Prostate gland (tissue), 2 donors: Measurements from ENCODE around the gene DSE. TPM values are rescaled to one million over a fixed set of nuclear protein-coding genes. Genes with fewer than 3 reads are reported as not detected.

Experiments used
- DNase-seq: peaks from one replicate; pipeline ENCODE4 v3.0.0-alpha.2; 2019; ENCODE audit warnings: low spot score
- H3K27ac ChIP-seq, 2 donors: fragments of 200-600 bp; sonication (generic); 2 replicates each; pipeline ENCODE4 v1.5.1; 2017 to 2019
- H3K27me3 ChIP-seq: fragments of 200-600 bp; sonication (generic); replicated peaks from 2 replicates; pipeline ENCODE4 v1.5.1; 2019; ENCODE audit not compliant: insufficient read depth
- H3K36me3 ChIP-seq, 2 donors: fragments of 200-600 bp; sonication (generic); 1 replicate in 1 of 2; 2 replicates in 1 of 2; pipeline versions ENCODE4 v1.5.1 to v1.8.1; 2017 to 2019
- H3K4me1 ChIP-seq: fragments of 200-600 bp; sonication (generic); replicated peaks from 2 replicates; pipeline ENCODE4 v1.5.1; 2019
- H3K4me3 ChIP-seq, 2 donors: fragments of 200-600 bp; sonication (generic); 2 replicates each; pipeline ENCODE4 v1.5.1; 2017 to 2019
- H3K9me3 ChIP-seq: fragments of 200-600 bp; sonication (generic); 2 replicates; pipeline ENCODE4 v1.5.1; 2017
- POLR2A ChIP-seq: fragments of 450-650 bp; IDR thresholded peaks from one replicate; pipeline ENCODE4 v1.6.1; 2016; ENCODE audit warnings: antibody characterized with exemption, mild to moderate bottlenecking
- POLR2AphosphoS5 ChIP-seq: sonication (generic); formaldehyde crosslinking; IDR thresholded peaks from one replicate; pipeline ENCODE4 v1.6.1; 2017; ENCODE audit warnings: antibody characterized with exemption
- WGBS: methylation state at CpG from one replicate; pipeline ENCODE4 v1.1.5; 2018; 5-methylcytosine and 5-hydroxymethylcytosine counted together
- intact Hi-C: fragments of 100-400 bp; cut with DNase I; formaldehyde crosslinking; loops from one replicate; pipeline ENCODE4 v1.14.2; 2022
- total RNA-seq, 2 donors: library from RNA; depleted of rRNA; stranded (reverse); fragments of >200 nt; gene quantifications; one replicate each; pipeline ENCODE4 v1.1.0, GENCODE V29; 2016
- TF ChIP-seq, protein P1 (sequence below), 4 experiments: fragments of 200-600 bp in 2 of 4; fragments of 450-650 bp in 2 of 4; sonication (generic) in 2 of 4; IDR thresholded peaks; 1 replicate in 3 of 4; 2 replicates in 1 of 4; pipeline ENCODE4 v1.5.1; 2016 to 2019; ENCODE audit warnings: antibody characterized with exemption in 4 of 4, mild to moderate bottlenecking in 2 of 4, moderate library complexity in 2 of 4

Gene DSE
- total RNA-seq, 2 donors from 2014 or later = 15.8 to 36.5 TPM

DNA sequence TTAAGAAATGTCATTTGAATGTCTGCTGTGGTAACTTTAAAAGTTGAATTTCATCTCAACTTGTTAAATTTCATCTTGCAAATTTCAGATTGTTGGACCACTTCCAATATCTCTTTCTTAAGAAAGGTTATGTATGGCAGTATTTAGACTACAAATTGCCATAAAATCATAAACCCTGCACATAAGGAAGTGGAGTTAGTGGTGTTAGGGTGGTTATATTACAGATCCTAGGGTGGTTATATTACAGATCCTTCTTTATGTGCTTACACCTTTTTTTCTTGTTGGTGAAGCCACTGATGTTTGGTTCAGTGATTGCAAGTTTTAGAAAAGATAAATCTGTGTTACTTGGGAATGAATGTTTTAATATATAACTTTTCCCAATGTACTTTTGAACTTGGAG, 9.0 kb downstream of the DSE start:
- H3K4me1 ChIP-seq = no peaks in the 10 kb centered on the region
- H3K27ac ChIP-seq = no peak overlapping the region
- no peaks in the 10 kb centered on the region for H3K9me3 ChIP-seq
- TF ChIP-seq, protein P1, sequence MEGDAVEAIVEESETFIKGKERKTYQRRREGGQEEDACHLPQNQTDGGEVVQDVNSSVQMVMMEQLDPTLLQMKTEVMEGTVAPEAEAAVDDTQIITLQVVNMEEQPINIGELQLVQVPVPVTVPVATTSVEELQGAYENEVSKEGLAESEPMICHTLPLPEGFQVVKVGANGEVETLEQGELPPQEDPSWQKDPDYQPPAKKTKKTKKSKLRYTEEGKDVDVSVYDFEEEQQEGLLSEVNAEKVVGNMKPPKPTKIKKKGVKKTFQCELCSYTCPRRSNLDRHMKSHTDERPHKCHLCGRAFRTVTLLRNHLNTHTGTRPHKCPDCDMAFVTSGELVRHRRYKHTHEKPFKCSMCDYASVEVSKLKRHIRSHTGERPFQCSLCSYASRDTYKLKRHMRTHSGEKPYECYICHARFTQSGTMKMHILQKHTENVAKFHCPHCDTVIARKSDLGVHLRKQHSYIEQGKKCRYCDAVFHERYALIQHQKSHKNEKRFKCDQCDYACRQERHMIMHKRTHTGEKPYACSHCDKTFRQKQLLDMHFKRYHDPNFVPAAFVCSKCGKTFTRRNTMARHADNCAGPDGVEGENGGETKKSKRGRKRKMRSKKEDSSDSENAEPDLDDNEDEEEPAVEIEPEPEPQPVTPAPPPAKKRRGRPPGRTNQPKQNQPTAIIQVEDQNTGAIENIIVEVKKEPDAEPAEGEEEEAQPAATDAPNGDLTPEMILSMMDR (IDR thresholded peaks at IDR 0.05) = no peak
- TF ChIP-seq POLR2AphosphoS5 (no peak), POLR2A (no peak)
- intact Hi-C loops = no loop called here
- no peaks in the 10 kb centered on the region for H3K27me3 ChIP-seq
- DNase-seq = no peak
- H3K36me3 ChIP-seq = no peaks in the 10 kb centered on the region
- no peak overlapping the region for H3K4me3 ChIP-seq

DNA sequence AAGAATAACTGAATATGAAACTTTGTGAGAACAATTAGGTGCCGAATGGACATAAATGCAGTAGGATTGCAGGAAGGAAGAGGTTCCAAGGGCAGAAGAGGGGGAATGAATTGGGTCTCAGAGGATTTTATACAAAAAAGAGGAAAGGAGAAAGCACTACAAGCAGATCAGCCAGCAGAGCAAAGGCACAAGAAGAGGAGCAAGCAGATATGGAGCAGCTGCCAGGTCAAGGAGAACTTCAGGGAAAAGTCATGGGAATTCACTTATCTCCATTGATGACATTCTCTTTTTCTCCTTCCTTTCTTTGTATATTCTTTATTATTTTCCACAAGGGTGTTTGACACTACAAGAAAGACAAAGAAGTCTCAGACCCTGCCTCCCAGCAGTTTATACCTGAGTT, 9.6 kb downstream of the DSE start:
- WGBS = 72% methylated on average over 1 of the region's 1 CpG
- Histone ChIP-seq H3K4me3 (no peak overlapping the region), H3K4me1 (no peaks in the 10 kb centered on the region), H3K27me3 (no peaks in the 10 kb centered on the region), H3K9me3 (no peaks in the 10 kb centered on the region), H3K27ac (no peak overlapping the region), H3K36me3 (no peaks in the 10 kb centered on the region)
- TF ChIP-seq POLR2AphosphoS5 (no peak), POLR2A (no peak)
- TF ChIP-seq, protein P1 (IDR thresholded peaks at IDR 0.05) = no peak
- intact Hi-C loops = no loop called here
- no peak for DNase-seq

DNA sequence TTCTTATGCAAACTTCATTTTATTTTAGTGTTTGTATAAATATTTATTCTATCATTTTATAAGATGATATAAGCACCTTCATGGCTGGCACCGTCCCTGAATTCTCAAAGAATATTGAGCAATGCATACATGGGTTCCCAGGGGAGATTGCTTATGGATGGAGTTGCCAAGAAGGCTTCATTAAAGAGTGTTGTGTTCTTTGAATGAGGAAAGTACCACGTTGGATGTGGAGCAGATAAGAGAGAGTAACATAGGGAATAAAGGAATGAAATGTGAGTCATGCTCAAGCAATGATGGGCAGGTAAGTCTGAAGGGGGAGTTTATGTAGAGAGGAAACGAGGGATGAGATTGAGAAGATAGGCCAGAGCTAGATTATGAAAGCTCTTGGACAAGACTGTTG, 10.3 kb downstream of the DSE start:
- TF ChIP-seq POLR2A = no peak
- TF ChIP-seq, protein P1 (IDR thresholded peaks at IDR 0.05) = no peak
- no peak for TF ChIP-seq POLR2AphosphoS5
- H3K4me3 ChIP-seq = no peak overlapping the region
- no peaks in the 10 kb centered on the region for H3K36me3 ChIP-seq
- no peaks in the 10 kb centered on the region for H3K4me1 ChIP-seq
- 51% methylated on average over 3 of the region's 3 CpGs for WGBS
- DNase-seq = no peak
- intact Hi-C loops = no loop called here
- no peaks in the 10 kb centered on the region for H3K27me3 ChIP-seq
- no peak overlapping the region for H3K27ac ChIP-seq
- no peaks in the 10 kb centered on the region for H3K9me3 ChIP-seq

DNA sequence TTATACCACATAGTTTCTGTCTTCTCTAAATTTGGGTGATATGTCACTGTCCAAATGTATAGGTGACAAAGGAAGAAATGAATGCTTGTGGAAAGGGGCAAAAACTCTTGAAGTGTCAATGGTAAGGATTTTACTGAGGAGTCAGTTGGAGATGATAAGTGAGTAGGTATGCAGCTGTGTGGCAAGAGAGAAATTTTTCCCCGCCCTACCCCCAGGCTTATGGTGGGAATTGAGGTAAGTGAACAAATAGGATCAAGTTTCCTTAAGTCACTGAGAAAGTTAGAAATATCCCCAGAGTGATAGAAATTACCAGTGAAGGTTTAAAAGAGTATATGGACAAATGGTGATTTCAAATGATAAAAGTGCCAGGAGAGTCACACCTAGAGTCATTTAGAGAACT, 11.8 kb downstream of the DSE start:
- DNase-seq = no peak
- Histone ChIP-seq H3K36me3 (no peaks in the 10 kb centered on the region), H3K4me1 (no peaks in the 10 kb centered on the region), H3K4me3 (no peak overlapping the region), H3K9me3 (no peaks in the 10 kb centered on the region), H3K27ac (no peak overlapping the region), H3K27me3 (no peaks in the 10 kb centered on the region)
- TF ChIP-seq, protein P1 (IDR thresholded peaks at IDR 0.05) = no peak
- intact Hi-C loops = no loop called here
- 100% methylated on average over 1 of the region's 1 CpG for WGBS

DNA sequence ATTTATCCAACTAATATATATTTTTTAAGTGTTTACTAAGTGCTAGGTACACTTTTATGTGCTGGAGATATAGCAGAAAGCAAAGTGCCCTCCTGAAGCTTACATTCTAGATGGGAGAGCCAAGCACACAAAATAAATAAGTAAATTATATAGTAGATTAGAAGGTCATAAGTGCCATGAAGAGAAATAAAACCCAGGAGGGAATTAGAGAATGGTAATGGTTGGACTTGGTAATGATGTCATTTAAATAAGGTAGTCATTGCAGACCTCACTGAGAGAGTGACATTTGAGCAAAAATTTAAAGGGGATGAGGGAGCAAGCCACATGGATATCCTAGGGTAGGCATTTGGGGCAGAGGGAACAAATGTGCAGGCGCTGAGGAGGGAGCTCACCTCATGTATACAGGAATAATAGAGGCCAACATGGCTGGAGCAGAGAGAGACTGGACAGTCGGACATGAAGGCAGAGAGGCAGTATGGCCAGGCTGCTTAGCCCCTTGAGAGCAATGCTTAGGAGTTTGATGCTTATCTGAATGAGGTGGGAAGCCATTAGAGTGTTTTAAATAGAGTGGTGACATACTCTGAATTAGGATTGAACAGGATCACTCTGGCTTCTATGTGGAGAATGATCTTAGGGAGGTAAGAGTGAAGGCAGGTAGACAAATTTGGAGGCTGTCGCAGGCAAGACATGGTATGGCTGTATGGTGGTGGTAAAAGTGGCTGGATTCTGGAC, 14.1 kb downstream of the DSE start:
- intact Hi-C loops = no loop called here
- 92% methylated on average over 3 of the region's 3 CpGs for WGBS
- Histone ChIP-seq H3K4me1 (no peaks in the 10 kb centered on the region), H3K36me3 (no peaks in the 10 kb centered on the region), H3K9me3 (no peaks in the 10 kb centered on the region), H3K27ac (no peak overlapping the region), H3K4me3 (no peak overlapping the region), H3K27me3 (no peaks in the 10 kb centered on the region)
- DNase-seq = no peak
- TF ChIP-seq POLR2AphosphoS5 = no peak
- TF ChIP-seq, protein P1 (IDR thresholded peaks at IDR 0.05) = no peak
- no peak for TF ChIP-seq POLR2A
